ENCODE results near the gene TSHZ2. TPM values are rescaled to one million over a fixed set of nuclear protein-coding genes. Genes with fewer than 3 reads are reported as not detected.
"Not testable (repeated sequence)": the region's sequence is repeated elsewhere in the genome, so short reads cannot be mapped to it uniquely, and the experiment has no call there.

TSHZ2 gene
- total and polyA plus RNA-seq, 5 donors from 2014 or later: 1.00 to 41.7 (median 2.1) TPM

DNA sequence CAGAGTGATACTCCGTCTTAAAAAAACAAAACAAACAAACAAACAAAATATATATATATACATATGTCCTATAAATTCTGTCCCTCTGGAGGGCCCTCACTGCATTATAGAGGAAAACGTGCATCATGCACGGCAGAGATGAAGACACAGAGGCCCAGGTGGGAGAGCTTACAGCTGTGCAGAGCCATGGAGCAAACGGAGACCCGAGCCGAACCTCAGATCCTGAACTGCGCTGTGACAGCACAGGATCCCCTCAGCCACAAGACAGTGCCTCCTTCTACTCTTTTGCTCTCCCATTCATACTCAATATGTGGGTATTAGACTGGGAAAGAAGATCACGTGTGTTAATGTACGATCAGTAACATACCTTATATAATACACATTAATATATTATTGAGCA lies 539.9 kb downstream of the TSHZ2 start:
- DNase-seq: no peak
- no peaks in the 10 kb centered on the region for H3K36me3 Mint-ChIP-seq
- Histone ChIP-seq H3K27ac (ENCODE audit: insufficient read depth, low read length, poor library complexity, severe bottlenecking) (no peak overlapping the region), H3K36me3 (ENCODE audit: control insufficient read depth, insufficient read depth, low read length) (no peaks in the 10 kb centered on the region), H3K4me3 (ENCODE audit: low read depth, low read length) (no peak overlapping the region), H3K4me1 (ENCODE audit: control insufficient read depth, insufficient read depth, low read length, poor library complexity, severe bottlenecking) (no peaks in the 10 kb centered on the region), H3K9me3 (ENCODE audit: control insufficient read depth in 2 of 2, low read length in 2 of 2) (no peaks in the 10 kb centered on the region), H3K27me3 (ENCODE audit: control insufficient read depth, insufficient read depth, low read length) (no peaks in the 10 kb centered on the region)
- no peak for ATAC-seq (ENCODE audit: low read depth in 2 of 2)
- H3K27ac Mint-ChIP-seq: no peak overlapping the region
- H3K4me1 Mint-ChIP-seq: peaks cover 0 to 2% (median 0%) of the 10 kb centered on the region in 4 donors
- H3K9me3 Mint-ChIP-seq: peaks cover 0 to 3% (median 0%) of the 10 kb centered on the region in 7 donors
- H3K4me3 Mint-ChIP-seq: no peak overlapping the region
- H3K27me3 Mint-ChIP-seq: no peaks in the 10 kb centered on the region

DNA sequence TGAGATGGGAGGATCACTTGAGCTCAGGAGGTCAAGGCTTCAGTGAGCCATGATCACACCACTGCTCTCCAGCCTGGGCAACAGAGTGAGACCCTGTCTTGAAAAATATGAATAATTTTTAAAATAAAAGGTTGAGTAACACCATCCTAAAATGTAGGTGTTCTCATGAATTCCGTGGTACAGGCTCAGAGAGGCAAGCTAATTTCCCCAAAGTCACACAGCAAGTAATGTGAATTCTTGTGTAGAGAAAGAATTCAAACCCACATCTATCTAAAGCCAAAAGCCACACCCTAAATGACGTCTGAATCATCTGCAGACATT lies 541.0 kb downstream of the TSHZ2 start:
- Mint-ChIP-seq H3K9me3 (peaks cover 0 to 3% (median 0%) of the 10 kb centered on the region in 7 donors), H3K27me3 (no peaks in the 10 kb centered on the region), H3K27ac (no peak overlapping the region), H3K36me3 (no peaks in the 10 kb centered on the region), H3K4me1 (peaks cover 0 to 2% (median 0%) of the 10 kb centered on the region in 4 donors), H3K4me3 (no peak overlapping the region)
- no peak overlapping the region for H3K27ac ChIP-seq (ENCODE audit: insufficient read depth, low read length, poor library complexity, severe bottlenecking)
- DNase-seq (no peak), ATAC-seq (ENCODE audit: low read depth in 2 of 2) (no peak)
- no peak overlapping the region for H3K4me3 ChIP-seq (ENCODE audit: low read depth, low read length)
- H3K36me3 ChIP-seq (ENCODE audit: control insufficient read depth, insufficient read depth, low read length): no peaks in the 10 kb centered on the region
- no peaks in the 10 kb centered on the region for H3K9me3 ChIP-seq (ENCODE audit: control insufficient read depth in 2 of 2, low read length in 2 of 2)
- H3K4me1 ChIP-seq (ENCODE audit: control insufficient read depth, insufficient read depth, low read length, poor library complexity, severe bottlenecking): no peaks in the 10 kb centered on the region
- H3K27me3 ChIP-seq (ENCODE audit: control insufficient read depth, insufficient read depth, low read length): no peaks in the 10 kb centered on the region

DNA sequence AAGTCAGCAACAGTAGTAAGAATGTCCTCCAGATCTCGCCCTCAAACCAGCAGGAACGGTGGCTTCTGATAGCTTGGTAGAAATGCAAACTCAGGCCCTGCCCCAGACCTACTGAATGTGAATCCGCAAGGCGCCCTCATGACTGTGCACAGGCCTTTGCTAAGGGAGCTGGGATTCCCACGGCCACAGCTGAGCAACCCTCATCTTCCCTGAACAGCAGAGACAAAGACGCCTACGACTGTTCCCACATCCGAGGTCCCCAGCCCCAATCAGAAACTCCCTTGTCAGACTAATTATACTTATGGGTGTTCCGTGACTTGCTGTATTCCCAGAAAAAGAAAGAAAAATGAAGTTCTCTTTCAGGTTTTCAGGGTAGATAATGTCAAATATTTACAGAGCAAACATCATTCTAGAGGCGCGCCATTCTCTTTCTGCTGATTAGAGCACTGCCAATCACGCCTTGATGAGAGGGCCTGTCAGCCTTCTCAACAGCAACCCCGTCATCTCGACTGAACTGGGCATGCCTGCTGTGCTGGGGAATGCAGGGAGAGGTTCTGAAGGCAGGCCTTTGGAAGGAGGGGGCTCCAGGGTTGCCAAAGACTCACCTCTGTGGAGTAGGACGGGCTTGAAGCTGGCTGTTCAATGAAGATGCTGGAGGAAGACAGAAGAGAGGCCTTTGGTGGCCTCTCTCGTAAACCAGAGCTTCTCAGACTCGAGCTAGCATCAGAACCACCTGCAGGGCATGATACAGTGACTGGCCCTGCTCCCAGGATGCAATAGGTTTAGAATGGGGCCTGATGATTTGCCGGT lies 541.5 kb downstream of the TSHZ2 start:
- no peak overlapping the region for H3K4me3 Mint-ChIP-seq
- no peaks in the 10 kb centered on the region for H3K4me1 ChIP-seq (ENCODE audit: control insufficient read depth, insufficient read depth, low read length, poor library complexity, severe bottlenecking)
- H3K27me3 Mint-ChIP-seq: no peaks in the 10 kb centered on the region
- peaks cover 0 to 2% (median 0%) of the 10 kb centered on the region in 4 donors for H3K4me1 Mint-ChIP-seq
- no peak for DNase-seq
- H3K27me3 ChIP-seq (ENCODE audit: control insufficient read depth, insufficient read depth, low read length): no peaks in the 10 kb centered on the region
- H3K27ac ChIP-seq (ENCODE audit: insufficient read depth, low read length, poor library complexity, severe bottlenecking): no peak overlapping the region
- H3K4me3 ChIP-seq (ENCODE audit: low read depth, low read length): no peak overlapping the region
- no peaks in the 10 kb centered on the region for H3K9me3 ChIP-seq (ENCODE audit: control insufficient read depth in 2 of 2, low read length in 2 of 2)
- peaks cover 0 to 3% (median 0%) of the 10 kb centered on the region in 7 donors for H3K9me3 Mint-ChIP-seq
- H3K36me3 Mint-ChIP-seq: no peaks in the 10 kb centered on the region
- H3K27ac Mint-ChIP-seq: peak overlapping the region in 1 of 3 donors; percentile 29
- no peaks in the 10 kb centered on the region for H3K36me3 ChIP-seq (ENCODE audit: control insufficient read depth, insufficient read depth, low read length)
- ATAC-seq (ENCODE audit: low read depth in 2 of 2): no peak

DNA sequence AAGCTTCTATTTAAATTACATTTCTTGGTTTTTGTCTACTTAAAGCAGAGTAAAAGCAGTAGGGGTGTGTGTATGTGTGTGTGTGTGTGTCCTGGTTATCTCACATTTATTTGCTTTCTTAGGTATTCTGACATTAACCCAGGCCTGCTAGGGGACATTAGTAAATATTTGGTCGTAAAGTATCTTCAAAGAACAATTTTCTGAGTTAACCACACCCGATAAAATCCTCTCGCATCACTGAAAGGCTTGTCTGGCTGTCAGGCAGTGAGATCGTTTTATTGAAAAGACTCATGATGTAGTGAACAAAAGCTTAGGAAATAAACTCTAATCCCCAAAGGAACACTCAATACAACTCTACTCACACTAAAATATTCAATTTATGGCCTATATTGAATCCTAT lies 543.6 kb downstream of the TSHZ2 start:
- no peak overlapping the region for H3K27ac Mint-ChIP-seq
- DNase-seq (no peak), ATAC-seq (ENCODE audit: low read depth in 2 of 2) (no peak)
- H3K27me3 Mint-ChIP-seq: peaks cover 5% of the 10 kb centered on the region
- H3K9me3 Mint-ChIP-seq: no peaks in the 10 kb centered on the region
- no peaks in the 10 kb centered on the region for H3K36me3 Mint-ChIP-seq
- peaks cover 0 to under 1% (median 0%) of the 10 kb centered on the region in 4 donors for H3K4me1 Mint-ChIP-seq
- Histone ChIP-seq H3K4me3 (ENCODE audit: low read depth, low read length) (no peak overlapping the region), H3K27ac (ENCODE audit: insufficient read depth, low read length, poor library complexity, severe bottlenecking) (no peak overlapping the region), H3K36me3 (ENCODE audit: control insufficient read depth, insufficient read depth, low read length) (no peaks in the 10 kb centered on the region), H3K9me3 (ENCODE audit: control insufficient read depth in 2 of 2, low read length in 2 of 2) (no peaks in the 10 kb centered on the region), H3K4me1 (ENCODE audit: control insufficient read depth, insufficient read depth, low read length, poor library complexity, severe bottlenecking) (no peaks in the 10 kb centered on the region), H3K27me3 (ENCODE audit: control insufficient read depth, insufficient read depth, low read length) (no peaks in the 10 kb centered on the region)
- H3K4me3 Mint-ChIP-seq: no peak overlapping the region

DNA sequence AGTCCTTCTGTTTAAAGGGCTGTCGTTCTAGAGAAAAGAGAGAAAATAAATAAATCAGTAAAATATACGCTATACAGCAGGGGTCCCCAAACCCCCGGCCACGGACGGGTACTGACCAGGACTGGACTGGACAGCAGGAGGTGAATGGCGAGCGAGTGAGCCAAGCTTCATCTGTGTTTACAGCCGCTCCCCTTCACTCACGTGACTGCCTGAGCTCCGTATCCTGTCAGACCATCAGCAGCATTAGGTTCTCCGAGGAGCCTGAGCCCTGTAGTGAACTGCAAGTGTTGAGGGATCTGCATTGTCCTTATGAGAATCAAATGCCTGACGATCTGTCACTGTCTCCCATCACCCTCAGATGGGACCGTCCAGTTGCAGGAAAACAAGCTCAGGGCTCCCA lies 545.0 kb downstream of the TSHZ2 start:
- Mint-ChIP-seq H3K4me3 (no peak overlapping the region), H3K36me3 (no peaks in the 10 kb centered on the region), H3K9me3 (no peaks in the 10 kb centered on the region), H3K27ac (no peak overlapping the region), H3K27me3 (peaks cover 5% of the 10 kb centered on the region), H3K4me1 (no peaks in the 10 kb centered on the region)
- no peaks in the 10 kb centered on the region for H3K36me3 ChIP-seq (ENCODE audit: control insufficient read depth, insufficient read depth, low read length)
- H3K27me3 ChIP-seq (ENCODE audit: control insufficient read depth, insufficient read depth, low read length): no peaks in the 10 kb centered on the region
- H3K9me3 ChIP-seq (ENCODE audit: control insufficient read depth in 2 of 2, low read length in 2 of 2): no peaks in the 10 kb centered on the region
- no peak overlapping the region for H3K27ac ChIP-seq (ENCODE audit: insufficient read depth, low read length, poor library complexity, severe bottlenecking)
- no peak for ATAC-seq (ENCODE audit: low read depth in 2 of 2)
- no peak for DNase-seq
- no peaks in the 10 kb centered on the region for H3K4me1 ChIP-seq (ENCODE audit: control insufficient read depth, insufficient read depth, low read length, poor library complexity, severe bottlenecking)
- H3K4me3 ChIP-seq (ENCODE audit: low read depth, low read length): no peak overlapping the region

DNA sequence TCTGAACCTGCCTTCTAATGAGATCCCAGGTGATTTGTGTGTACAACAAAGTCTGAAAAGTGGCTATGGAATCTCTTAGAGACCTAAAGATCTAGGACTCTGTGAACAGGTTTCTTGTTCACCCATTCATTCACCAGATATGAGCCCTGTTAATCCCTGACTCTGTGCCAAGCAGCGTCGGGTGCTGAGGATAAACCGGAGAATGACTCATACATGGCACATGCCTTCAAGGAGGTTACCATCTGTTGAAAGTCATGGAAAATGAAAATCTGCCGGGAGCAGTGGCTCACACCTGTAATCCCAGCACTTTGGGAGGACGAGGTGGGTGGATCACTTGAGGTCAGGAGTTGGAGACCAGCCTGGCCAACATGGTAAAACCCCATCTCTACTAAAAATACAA lies 549.3 kb downstream of the TSHZ2 start:
- H3K27me3 Mint-ChIP-seq; DNase-seq; H3K27me3 ChIP-seq (ENCODE audit: control insufficient read depth, insufficient read depth, low read length); H3K4me1 Mint-ChIP-seq; H3K36me3 ChIP-seq (ENCODE audit: control insufficient read depth, insufficient read depth, low read length); ATAC-seq (ENCODE audit: low read depth in 2 of 2); H3K9me3 Mint-ChIP-seq; H3K27ac ChIP-seq (ENCODE audit: insufficient read depth, low read length, poor library complexity, severe bottlenecking); H3K4me3 Mint-ChIP-seq; H3K36me3 Mint-ChIP-seq; H3K4me1 ChIP-seq (ENCODE audit: control insufficient read depth, insufficient read depth, low read length, poor library complexity, severe bottlenecking); H3K9me3 ChIP-seq (ENCODE audit: control insufficient read depth in 2 of 2, low read length in 2 of 2); H3K4me3 ChIP-seq (ENCODE audit: low read depth, low read length): not testable (repeated sequence)
- H3K27ac Mint-ChIP-seq: peak overlapping the region in 1 of 3 donors; percentile 65

DNA sequence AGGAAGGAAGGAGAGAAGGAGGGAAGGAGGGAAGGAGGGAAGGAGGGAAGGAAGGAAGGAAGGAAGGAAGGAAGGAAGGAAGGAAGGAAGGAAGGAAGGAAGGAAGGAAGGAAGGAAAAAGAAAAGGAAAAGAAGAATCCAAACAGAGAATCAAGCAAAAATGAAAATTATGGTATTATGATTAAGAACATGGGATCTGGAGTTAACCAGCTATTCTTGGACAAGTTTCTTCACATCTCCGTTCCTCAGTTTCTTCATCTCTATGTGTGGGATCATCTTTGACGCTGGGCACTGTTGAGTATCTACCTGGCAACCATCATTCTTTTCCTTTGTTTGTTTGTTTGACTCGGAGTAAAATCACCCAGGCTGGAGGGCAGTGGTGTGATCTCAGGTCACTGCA lies 549.9 kb downstream of the TSHZ2 start:
- no peaks in the 10 kb centered on the region for H3K4me1 ChIP-seq (ENCODE audit: control insufficient read depth, insufficient read depth, low read length, poor library complexity, severe bottlenecking)
- no peaks in the 10 kb centered on the region for H3K27me3 ChIP-seq (ENCODE audit: control insufficient read depth, insufficient read depth, low read length)
- ATAC-seq (ENCODE audit: low read depth in 2 of 2): no peak
- no peaks in the 10 kb centered on the region for H3K36me3 Mint-ChIP-seq
- H3K27me3 Mint-ChIP-seq: peaks cover 5% of the 10 kb centered on the region
- DNase-seq: no peak
- H3K9me3 ChIP-seq (ENCODE audit: control insufficient read depth in 2 of 2, low read length in 2 of 2): no peaks in the 10 kb centered on the region
- no peaks in the 10 kb centered on the region for H3K36me3 ChIP-seq (ENCODE audit: control insufficient read depth, insufficient read depth, low read length)
- H3K4me3 Mint-ChIP-seq: no peak overlapping the region
- no peaks in the 10 kb centered on the region for H3K4me1 Mint-ChIP-seq
- no peaks in the 10 kb centered on the region for H3K9me3 Mint-ChIP-seq
- H3K27ac Mint-ChIP-seq: no peak overlapping the region
- no peak overlapping the region for H3K4me3 ChIP-seq (ENCODE audit: low read depth, low read length)
- H3K27ac ChIP-seq (ENCODE audit: insufficient read depth, low read length, poor library complexity, severe bottlenecking): no peak overlapping the region

DNA sequence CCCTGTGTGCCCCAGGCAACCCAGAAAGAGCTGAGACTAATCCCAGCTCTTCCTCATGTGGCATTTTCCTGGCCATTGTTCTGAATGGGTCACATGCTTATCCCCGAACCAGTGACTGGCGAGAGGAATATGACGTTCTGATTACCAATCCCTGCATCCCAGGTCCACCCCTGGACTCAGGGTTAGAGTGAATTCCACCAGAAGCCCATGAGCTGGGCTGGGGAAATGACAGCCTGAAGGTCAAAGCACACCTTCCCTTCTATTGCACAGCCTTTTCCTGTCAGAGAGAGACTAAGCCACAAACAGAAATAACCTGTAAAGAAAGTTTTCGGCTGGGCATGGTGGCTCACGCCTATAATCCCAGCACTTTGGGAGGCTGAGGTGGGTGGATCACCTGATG lies 550.5 kb downstream of the TSHZ2 start:
- no peak overlapping the region for H3K4me3 Mint-ChIP-seq
- Histone ChIP-seq H3K9me3 (ENCODE audit: control insufficient read depth in 2 of 2, low read length in 2 of 2) (no peaks in the 10 kb centered on the region), H3K4me3 (ENCODE audit: low read depth, low read length) (no peak overlapping the region), H3K27ac (ENCODE audit: insufficient read depth, low read length, poor library complexity, severe bottlenecking) (no peak overlapping the region), H3K36me3 (ENCODE audit: control insufficient read depth, insufficient read depth, low read length) (no peaks in the 10 kb centered on the region), H3K27me3 (ENCODE audit: control insufficient read depth, insufficient read depth, low read length) (no peaks in the 10 kb centered on the region), H3K4me1 (ENCODE audit: control insufficient read depth, insufficient read depth, low read length, poor library complexity, severe bottlenecking) (no peaks in the 10 kb centered on the region)
- no peaks in the 10 kb centered on the region for H3K4me1 Mint-ChIP-seq
- no peaks in the 10 kb centered on the region for H3K9me3 Mint-ChIP-seq
- ATAC-seq (ENCODE audit: low read depth in 2 of 2) (no peak), DNase-seq (no peak)
- H3K27me3 Mint-ChIP-seq: peaks cover 5% of the 10 kb centered on the region
- no peaks in the 10 kb centered on the region for H3K36me3 Mint-ChIP-seq
- H3K27ac Mint-ChIP-seq: no peak overlapping the region
